HG03025 (cell line): ENCODE results near the gene NUDT7.

ENCODE experiments used
- ATAC-seq: cut with Tn5 transposase; IDR thresholded peaks from one replicate; pipeline ENCODE4 v1.9.1; 2021; ENCODE audit warnings: mild to moderate bottlenecking, moderate library complexity; ENCODE audit not compliant: unreplicated experiment, low FRiP score

The NUDT7 gene

GRCh38 chr16:77722309-77723107, at the start of gene NUDT7:
Gene NUDT7 (plus strand): TSS chr16:77722514. CDS start chr16:77722583, 69 bp downstream.
- ATAC-seq = peak; percentile 80

GRCh38 chr16:77674888-77675287, 47.4 kb upstream of the NUDT7 start:
- no peak for ATAC-seq

DNA sequence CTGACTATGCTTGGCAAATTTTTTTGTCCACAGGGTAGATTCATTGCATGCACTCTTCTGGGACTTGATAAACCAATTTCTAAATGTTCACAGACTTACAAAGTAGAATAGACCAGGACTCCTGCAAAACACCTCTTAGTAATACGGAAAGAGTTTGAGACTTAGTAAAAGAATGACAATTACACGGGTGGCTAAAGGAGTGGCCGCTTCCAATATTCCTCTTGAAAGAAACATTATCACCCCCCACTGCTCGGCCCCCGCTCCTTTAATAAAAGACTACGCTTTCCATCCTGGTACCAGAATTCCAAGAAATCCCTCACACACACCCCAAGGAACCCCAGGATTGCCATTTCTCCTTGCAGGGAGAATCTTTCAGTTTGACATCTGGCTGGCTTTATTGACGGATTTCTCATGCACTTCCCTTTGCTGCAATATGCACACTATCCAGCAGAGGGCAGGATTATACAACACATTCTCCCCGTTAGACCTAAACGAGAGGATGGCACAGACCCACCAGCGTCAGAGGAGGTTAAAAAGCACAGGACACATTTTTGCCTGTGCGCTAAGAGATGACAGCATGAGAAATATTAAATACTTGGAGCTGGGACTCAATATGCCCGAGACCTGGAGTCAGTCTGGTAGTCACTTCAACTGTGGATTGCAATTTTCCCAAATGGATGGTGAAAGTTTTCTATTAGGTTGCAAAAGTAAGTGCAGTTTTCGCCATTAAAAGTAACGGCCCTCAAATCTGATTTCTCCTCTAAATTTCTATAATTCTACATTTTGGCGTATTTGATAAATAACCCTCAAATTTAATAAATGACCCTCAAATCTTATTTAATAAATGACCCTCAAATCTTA, 46.6 kb upstream of the NUDT7 start:
- ATAC-seq = no peak

- ATAC-seq = no peak
Observed at GRCh38 chr16:77677129-77677528, 45.2 kb upstream of the NUDT7 start.

DNA sequence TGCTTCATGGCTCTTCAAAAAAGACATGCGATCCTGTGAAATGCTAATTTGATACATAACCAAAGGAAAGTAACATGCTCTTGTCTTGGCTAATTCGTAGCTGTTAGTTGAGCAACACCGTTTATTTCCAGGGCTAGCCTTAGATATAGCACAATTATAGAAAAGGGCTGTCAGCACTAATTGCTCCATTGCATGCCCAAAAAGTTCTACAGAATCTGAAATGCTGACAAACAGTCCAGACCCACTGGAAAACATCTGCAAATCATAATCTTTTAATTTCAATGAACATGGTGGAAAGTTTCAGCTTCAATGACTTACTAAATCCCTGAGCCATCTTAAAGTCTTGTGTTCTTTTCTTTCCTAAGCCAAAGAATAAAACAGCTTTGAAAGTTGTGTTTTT, 42.9 kb upstream of the NUDT7 start:
- ATAC-seq = no peak

GRCh38 chr16:77679901-77680300, 42.4 kb upstream of the NUDT7 start:
- ATAC-seq = no peak

DNA sequence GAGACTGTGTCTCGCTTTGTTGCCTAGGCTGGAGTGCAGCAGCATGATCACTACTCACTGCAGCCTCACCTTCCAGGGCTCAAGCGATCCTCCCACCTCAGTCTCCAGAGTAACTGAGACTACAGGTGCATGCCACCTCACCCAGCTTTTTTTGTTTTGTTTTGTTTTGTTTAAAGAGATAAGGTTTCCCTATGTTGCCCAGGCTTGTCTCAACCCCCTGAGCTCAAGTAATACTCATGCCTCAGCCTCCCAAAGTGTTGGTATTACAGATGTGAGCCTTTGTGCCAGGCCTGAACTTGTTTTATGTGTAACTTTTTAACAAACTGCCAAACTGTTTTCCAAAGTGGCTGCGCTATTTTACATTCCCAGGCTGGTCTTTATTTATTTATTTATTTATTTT, 41.8 kb upstream of the NUDT7 start:
- ATAC-seq = no peak

- no peak for ATAC-seq
Observed at GRCh38 chr16:77682586-77682985, 39.7 kb upstream of the NUDT7 start.

DNA sequence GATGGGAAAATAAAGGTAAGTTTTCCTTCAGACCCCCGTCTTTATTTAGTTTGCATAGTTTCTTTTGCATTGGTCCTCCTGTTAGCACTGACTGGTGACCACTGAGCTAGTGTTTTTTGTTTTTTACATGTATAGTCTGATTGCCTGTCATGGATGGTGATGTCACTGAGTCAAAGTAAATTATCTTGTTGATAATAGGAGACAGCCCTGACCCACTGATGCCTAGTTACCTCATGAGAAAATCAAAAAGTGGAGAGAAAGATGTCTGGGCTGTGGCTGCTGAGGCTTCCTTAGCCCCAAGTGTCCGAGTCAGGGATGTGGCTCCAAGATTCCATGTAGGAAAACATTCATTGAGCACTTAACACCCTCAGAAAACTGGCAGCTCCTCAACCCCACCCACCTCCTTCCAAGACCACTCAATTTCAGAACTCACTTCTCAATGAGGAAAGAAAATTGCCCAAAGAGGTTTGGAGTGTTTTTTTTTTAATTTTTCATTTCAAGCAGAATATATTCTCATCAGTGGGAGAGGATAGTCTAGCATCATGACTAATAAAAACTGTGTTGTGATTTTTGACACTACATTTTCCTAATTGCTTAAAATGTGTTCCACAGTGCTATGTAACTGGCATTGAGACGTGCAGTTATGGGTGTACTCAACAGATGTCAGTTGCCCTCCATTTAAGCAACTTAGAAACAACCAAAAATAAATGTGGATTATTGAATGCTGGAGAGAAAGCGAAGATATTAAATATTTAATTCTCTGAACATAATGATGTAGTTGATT, 38.7 kb upstream of the NUDT7 start:
- ATAC-seq = no peak

- no peak for ATAC-seq
Observed at GRCh38 chr16:77684181-77684526, 38.2 kb upstream of the NUDT7 start.

DNA sequence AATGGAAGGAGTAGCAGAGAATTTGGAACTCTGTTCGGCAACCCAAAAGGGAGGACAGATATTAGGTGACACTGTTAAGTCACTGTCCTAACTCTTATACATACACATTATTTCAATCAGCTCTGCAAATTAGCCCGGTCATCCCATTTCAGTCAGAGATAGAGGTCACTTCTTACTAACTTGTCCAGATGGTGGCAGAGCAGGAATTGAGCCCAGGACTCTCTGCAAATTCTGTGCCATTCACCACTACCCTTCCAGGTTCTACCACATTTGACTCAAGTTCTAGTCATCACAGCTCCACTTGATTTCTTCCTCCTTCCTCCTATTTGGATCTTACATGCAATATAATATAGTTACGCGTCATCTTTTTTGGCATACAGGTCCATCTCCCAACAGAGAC, 35.9 kb upstream of the NUDT7 start:
- no peak for ATAC-seq

GRCh38 chr16:77689971-77690370, 32.3 kb upstream of the NUDT7 start:
- ATAC-seq = no peak

GRCh38 chr16:77690416-77690815, 31.9 kb upstream of the NUDT7 start:
- no peak for ATAC-seq

GRCh38 chr16:77692612-77693011, 29.7 kb upstream of the NUDT7 start:
- no peak for ATAC-seq

- ATAC-seq = no peak
Observed at GRCh38 chr16:77696149-77696548, 26.2 kb upstream of the NUDT7 start.

DNA sequence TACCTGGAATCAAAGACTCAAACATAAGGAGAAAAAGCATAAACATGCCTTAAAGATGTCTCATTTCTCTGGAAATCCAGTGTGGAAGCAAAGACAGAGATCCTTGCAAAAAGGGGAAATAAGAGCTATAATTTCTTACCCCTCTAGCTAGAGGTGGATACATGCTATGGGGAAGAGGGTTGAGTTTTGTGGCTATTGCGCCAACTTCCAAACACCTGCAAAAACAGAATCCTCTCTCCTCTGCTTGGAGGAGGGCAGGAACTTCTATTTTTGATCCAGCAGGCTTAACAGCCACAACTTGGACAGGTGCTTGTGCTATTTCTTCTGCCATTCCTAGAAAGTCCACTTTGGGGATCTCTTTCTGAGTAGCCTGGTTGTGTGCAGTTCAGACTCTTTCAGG, 21.5 kb upstream of the NUDT7 start:
- no peak for ATAC-seq

- ATAC-seq = no peak
Observed at GRCh38 chr16:77705351-77705750, 17.0 kb upstream of the NUDT7 start.

- ATAC-seq = no peak
Observed at GRCh38 chr16:77711179-77711578, 11.1 kb upstream of the NUDT7 start.

DNA sequence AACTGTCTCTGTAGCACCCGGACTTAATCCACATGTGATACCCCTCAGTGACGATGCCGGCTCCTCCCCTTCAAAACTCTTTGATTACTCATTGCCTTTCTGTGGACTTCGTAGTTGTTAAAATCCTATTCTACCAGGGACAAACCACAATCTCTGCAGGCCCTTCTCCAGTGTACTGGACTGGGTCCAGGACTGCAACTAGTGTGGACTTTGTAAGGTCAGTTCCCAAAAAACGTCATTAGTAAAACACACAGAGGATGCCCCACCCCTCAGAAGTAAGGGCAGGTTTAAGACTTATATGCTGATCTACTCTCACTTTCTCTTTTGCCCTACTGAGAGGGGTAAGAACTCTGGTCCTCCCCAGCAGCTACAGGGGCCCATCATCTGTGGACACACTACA, 10.5 kb upstream of the NUDT7 start:
- ATAC-seq = no peak

GRCh38 chr16:77715145-77715544, 7.2 kb upstream of the NUDT7 start:
- no peak for ATAC-seq

- peak; percentile 11 for ATAC-seq
Observed at GRCh38 chr16:77721752-77722308, 484 bp upstream of the NUDT7 start.
